A549 (cell line): ENCODE measurements around the gene TVP23A.
"Not testable (repeated sequence)": the region's sequence is repeated elsewhere in the genome, so short reads cannot be mapped to it uniquely, and the experiment has no call there.

Experiments used
- CTCF ChIP-seq: fragments of >200 bp; sonication (Bioruptor Twin); formaldehyde crosslinking; IDR thresholded peaks from 3 replicates; pipeline ENCODE4 v1.5.1; 2016
- EP300 ChIP-seq, 2 experiments: fragments of >200 bp; sonication (Bioruptor Twin); formaldehyde crosslinking; IDR thresholded peaks; 2 replicates in 1 of 2; 3 replicates in 1 of 2; pipeline ENCODE4 v1.6.1; 2016 to 2017
- PBX3 ChIP-seq: IDR thresholded peaks from 2 replicates; pipeline ENCODE4 v1.6.1; 2012
- RAD21 ChIP-seq, 2 experiments: fragments of >200 bp in 1 of 2; sonication (Bioruptor Twin) in 1 of 2; formaldehyde crosslinking in 1 of 2; IDR thresholded peaks in 1 of 2; conservative IDR thresholded peaks in 1 of 2; 2 replicates in 1 of 2; 3 replicates in 1 of 2; pipeline ENCODE4 v1.6.1; 2012 to 2018; ENCODE audit warnings: inconsistent platforms in 1 of 2
- ZSCAN20 ChIP-seq: fragments of 250-450 bp; sonication (Bioruptor Pico); IDR thresholded peaks from 2 replicates; pipeline ENCODE4 v1.8.0; 2022; ENCODE audit warnings: mild to moderate bottlenecking, moderate library complexity

- not testable (repeated sequence) for TF ChIP-seq RAD21 (conservative IDR thresholded peaks at IDR 0.05 in 1 of 2, IDR thresholded peaks at IDR 0.05 in 1 of 2); EP300 (IDR thresholded peaks at IDR 0.05); CTCF; ZSCAN20 (CRISPR knock-in tag); PBX3
These were observed 10.9 kb upstream of the TVP23A start for GRCh38 chr16:10829390-10830098.
